ENCODE results near the gene ENDOG.
"Not testable (repeated sequence)": the region's sequence is repeated elsewhere in the genome, so short reads cannot be mapped to it uniquely, and the experiment has no call there.

ENDOG gene

DNA sequence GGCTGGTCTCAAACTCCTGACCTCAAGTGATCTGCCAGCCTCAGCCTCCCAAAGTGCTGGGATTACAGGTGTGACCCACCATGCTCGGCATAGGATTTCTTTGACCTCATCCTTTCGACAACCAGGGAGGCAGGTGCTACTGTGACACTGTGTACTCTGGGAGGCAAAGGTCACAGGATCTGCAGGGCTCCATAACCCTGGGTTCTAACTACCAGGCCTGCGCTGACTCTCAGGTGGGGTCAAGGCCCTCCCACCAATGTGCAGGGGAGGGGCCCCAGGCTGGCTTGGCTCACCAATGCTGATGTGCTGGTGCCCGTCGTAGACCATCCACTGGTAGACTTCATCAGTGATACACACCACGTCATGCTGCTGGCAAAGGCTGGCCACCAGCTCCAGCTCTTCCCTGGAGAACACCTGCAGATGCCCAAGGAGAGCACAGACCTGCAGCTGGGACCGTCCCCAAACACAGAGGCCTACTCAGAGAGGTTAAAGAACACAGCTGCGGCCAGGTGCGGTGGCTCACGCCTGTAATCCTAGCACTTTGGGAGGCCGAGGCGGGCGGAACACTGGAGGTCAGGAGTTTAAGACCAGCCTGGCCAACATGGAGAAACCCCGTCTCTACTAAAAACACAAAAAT lies 18.3 kb downstream of the ENDOG start:
- Histone ChIP-seq H3K27ac (ENCODE audit: low read length) (no peak overlapping the region), H3K9me3 (ENCODE audit: control insufficient read depth, low read depth, low read length) (no peaks in the 10 kb centered on the region), H3K36me3 (ENCODE audit: control insufficient read depth, low read depth, low read length) (peaks cover 13% of the 10 kb centered on the region), H3K4me1 (ENCODE audit: control insufficient read depth, low read depth, low read length) (no peaks in the 10 kb centered on the region), H3K9ac (ENCODE audit: low read length) (no peak overlapping the region), H3K27me3 (ENCODE audit: control insufficient read depth, insufficient read depth, low read length) (no peaks in the 10 kb centered on the region), H3K4me3 (ENCODE audit: low read length) (no peak overlapping the region)

- Histone ChIP-seq H3K36me3 (ENCODE audit: control insufficient read depth, low read depth, low read length) (peaks cover 13% of the 10 kb centered on the region), H3K27ac (ENCODE audit: low read length) (no peak overlapping the region), H3K4me3 (ENCODE audit: low read length) (no peak overlapping the region)
Observed at GRCh38 chr9:128838338-128838737, 20.0 kb downstream of the ENDOG start.

DNA sequence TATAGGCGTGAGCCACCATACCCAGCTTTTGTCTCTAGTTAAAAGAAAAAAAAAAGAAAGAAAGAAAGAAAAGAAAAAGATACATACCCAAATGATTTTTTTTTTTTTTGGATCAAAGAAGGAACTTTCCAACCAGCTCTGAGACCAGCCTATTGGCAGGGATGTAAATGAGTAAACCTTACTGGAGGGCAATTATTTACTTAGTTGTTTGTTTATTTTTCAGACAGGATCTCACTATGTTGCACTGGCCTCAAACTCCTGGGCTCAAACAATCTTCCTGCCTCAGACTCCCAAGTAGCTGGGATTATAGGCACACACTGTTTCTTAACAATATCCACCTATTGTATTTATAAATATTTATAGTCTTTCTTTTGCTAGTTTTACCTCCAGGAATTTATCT lies 22.2 kb downstream of the ENDOG start:
- no peaks in the 10 kb centered on the region for H3K9me3 ChIP-seq (ENCODE audit: control insufficient read depth, low read depth, low read length)
- H3K36me3 ChIP-seq (ENCODE audit: control insufficient read depth, low read depth, low read length): peaks cover 4% of the 10 kb centered on the region

More at GRCh38 chr9:128838338-128838737, 20.0 kb downstream of the ENDOG start:
- no peaks in the 10 kb centered on the region for H3K4me1 ChIP-seq (ENCODE audit: control insufficient read depth, low read depth, low read length)
- H3K27me3 ChIP-seq (ENCODE audit: control insufficient read depth, insufficient read depth, low read length): no peaks in the 10 kb centered on the region
- H3K9me3 ChIP-seq (ENCODE audit: control insufficient read depth, low read depth, low read length): no peaks in the 10 kb centered on the region
- H3K9ac ChIP-seq (ENCODE audit: low read length): no peak overlapping the region

GRCh38 chr9:128841694-128842492 lies 23.6 kb downstream of the ENDOG start:
- no peaks in the 10 kb centered on the region for H3K4me1 ChIP-seq (ENCODE audit: control insufficient read depth, low read depth, low read length)
- no peaks in the 10 kb centered on the region for H3K27me3 ChIP-seq (ENCODE audit: control insufficient read depth, insufficient read depth, low read length)
- no peak overlapping the region for H3K4me3 ChIP-seq (ENCODE audit: low read length)
- no peaks in the 10 kb centered on the region for H3K9me3 ChIP-seq (ENCODE audit: control insufficient read depth, low read depth, low read length)
- no peak overlapping the region for H3K27ac ChIP-seq (ENCODE audit: low read length)
- H3K36me3 ChIP-seq (ENCODE audit: control insufficient read depth, low read depth, low read length): peaks cover 3% of the 10 kb centered on the region
- H3K9ac ChIP-seq (ENCODE audit: low read length): no peak overlapping the region

More for the DNA sequence above, 22.2 kb downstream of the ENDOG start:
- Histone ChIP-seq H3K4me1 (ENCODE audit: control insufficient read depth, low read depth, low read length) (no peaks in the 10 kb centered on the region), H3K27me3 (ENCODE audit: control insufficient read depth, insufficient read depth, low read length) (no peaks in the 10 kb centered on the region), H3K9ac (ENCODE audit: low read length) (no peak overlapping the region), H3K27ac (ENCODE audit: low read length) (no peak overlapping the region), H3K4me3 (ENCODE audit: low read length) (no peak overlapping the region)

GRCh38 chr9:128843171-128843570 lies 24.9 kb downstream of the ENDOG start:
- not testable (repeated sequence) for H3K4me1 ChIP-seq (ENCODE audit: control insufficient read depth, low read depth, low read length); H3K4me3 ChIP-seq (ENCODE audit: low read length)

GRCh38 chr9:128845186-128845931 lies 27.1 kb downstream of the ENDOG start:
- Histone ChIP-seq H3K27me3 (ENCODE audit: control insufficient read depth, insufficient read depth, low read length) (no peaks in the 10 kb centered on the region), H3K4me3 (ENCODE audit: low read length) (no peak overlapping the region), H3K4me1 (ENCODE audit: control insufficient read depth, low read depth, low read length) (no peaks in the 10 kb centered on the region), H3K9ac (ENCODE audit: low read length) (no peak overlapping the region), H3K27ac (ENCODE audit: low read length) (no peak overlapping the region), H3K9me3 (ENCODE audit: control insufficient read depth, low read depth, low read length) (no peaks in the 10 kb centered on the region), H3K36me3 (ENCODE audit: control insufficient read depth, low read depth, low read length) (no peaks in the 10 kb centered on the region)

More at GRCh38 chr9:128843171-128843570, 24.9 kb downstream of the ENDOG start:
- H3K9me3 ChIP-seq (ENCODE audit: control insufficient read depth, low read depth, low read length); H3K36me3 ChIP-seq (ENCODE audit: control insufficient read depth, low read depth, low read length); H3K9ac ChIP-seq (ENCODE audit: low read length); H3K27me3 ChIP-seq (ENCODE audit: control insufficient read depth, insufficient read depth, low read length); H3K27ac ChIP-seq (ENCODE audit: low read length): not testable (repeated sequence)

DNA sequence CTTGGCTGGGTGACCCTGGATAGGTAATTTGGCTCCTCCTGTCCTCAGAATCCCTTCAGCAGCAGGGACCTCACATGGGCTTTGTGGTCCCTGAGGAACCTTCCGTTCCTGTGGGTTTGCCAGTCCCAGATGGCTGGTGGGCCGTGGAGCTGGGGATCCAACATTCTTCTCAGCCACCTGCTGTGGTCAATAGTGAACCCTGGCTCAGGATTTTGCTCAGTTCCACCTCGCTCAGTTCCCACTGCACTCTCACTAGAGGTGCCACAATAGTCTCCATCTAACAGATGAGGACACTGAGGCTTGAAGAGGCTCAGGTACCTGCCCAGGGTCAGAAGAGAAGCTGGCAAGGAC lies 28.4 kb downstream of the ENDOG start:
- H3K27ac ChIP-seq (ENCODE audit: low read length): no peak overlapping the region
- H3K9ac ChIP-seq (ENCODE audit: low read length): no peak overlapping the region
- no peak overlapping the region for H3K4me3 ChIP-seq (ENCODE audit: low read length)
- no peaks in the 10 kb centered on the region for H3K9me3 ChIP-seq (ENCODE audit: control insufficient read depth, low read depth, low read length)
- H3K4me1 ChIP-seq (ENCODE audit: control insufficient read depth, low read depth, low read length): no peaks in the 10 kb centered on the region
- H3K27me3 ChIP-seq (ENCODE audit: control insufficient read depth, insufficient read depth, low read length): no peaks in the 10 kb centered on the region
- no peaks in the 10 kb centered on the region for H3K36me3 ChIP-seq (ENCODE audit: control insufficient read depth, low read depth, low read length)

DNA sequence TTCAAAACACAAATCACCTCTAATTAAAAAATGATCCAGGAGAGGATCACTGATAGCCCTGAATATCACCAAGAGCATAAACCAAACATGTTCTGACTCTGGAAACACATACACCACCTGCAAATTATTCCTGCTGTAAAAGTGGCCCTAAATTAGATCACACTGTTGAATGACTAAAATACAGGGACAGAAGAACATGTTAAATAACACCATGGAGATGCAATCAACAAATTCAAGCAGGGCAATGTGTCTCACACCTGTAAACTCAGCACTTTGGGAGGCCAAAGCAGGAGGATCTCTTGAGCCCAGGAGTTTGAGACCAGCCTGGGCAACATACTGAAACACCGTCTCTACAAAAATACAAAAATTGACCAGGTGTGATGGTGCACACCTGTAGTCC lies 29.5 kb downstream of the ENDOG start:
- Histone ChIP-seq H3K36me3 (ENCODE audit: control insufficient read depth, low read depth, low read length) (no peaks in the 10 kb centered on the region), H3K9me3 (ENCODE audit: control insufficient read depth, low read depth, low read length) (no peaks in the 10 kb centered on the region), H3K27me3 (ENCODE audit: control insufficient read depth, insufficient read depth, low read length) (no peaks in the 10 kb centered on the region), H3K4me1 (ENCODE audit: control insufficient read depth, low read depth, low read length) (no peaks in the 10 kb centered on the region), H3K27ac (ENCODE audit: low read length) (no peak overlapping the region), H3K4me3 (ENCODE audit: low read length) (no peak overlapping the region), H3K9ac (ENCODE audit: low read length) (no peak overlapping the region)

DNA sequence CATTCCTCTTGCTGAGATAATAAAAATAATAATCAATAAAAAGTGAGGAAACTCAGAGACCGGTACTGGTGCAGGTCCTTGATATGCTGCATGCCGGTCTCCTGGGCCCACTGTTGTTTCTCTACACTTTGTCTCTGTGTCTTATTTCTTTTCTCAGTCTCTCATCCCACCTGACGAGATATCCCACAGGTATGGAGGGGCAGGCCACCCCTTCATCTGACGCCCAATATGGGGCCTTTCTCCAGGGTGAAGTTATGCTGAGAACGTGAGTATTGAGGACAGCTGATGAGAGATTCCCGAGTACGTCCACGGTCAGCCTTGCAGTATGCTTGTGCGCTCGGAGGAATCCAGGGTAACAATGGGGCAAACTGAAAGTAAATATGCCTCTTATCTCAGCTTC lies 32.7 kb downstream of the ENDOG start:
- not testable (repeated sequence) for H3K36me3 ChIP-seq (ENCODE audit: control insufficient read depth, low read depth, low read length); H3K27ac ChIP-seq (ENCODE audit: low read length); H3K4me1 ChIP-seq (ENCODE audit: control insufficient read depth, low read depth, low read length); H3K27me3 ChIP-seq (ENCODE audit: control insufficient read depth, insufficient read depth, low read length); H3K9me3 ChIP-seq (ENCODE audit: control insufficient read depth, low read depth, low read length); H3K4me3 ChIP-seq (ENCODE audit: low read length); H3K9ac ChIP-seq (ENCODE audit: low read length)

DNA sequence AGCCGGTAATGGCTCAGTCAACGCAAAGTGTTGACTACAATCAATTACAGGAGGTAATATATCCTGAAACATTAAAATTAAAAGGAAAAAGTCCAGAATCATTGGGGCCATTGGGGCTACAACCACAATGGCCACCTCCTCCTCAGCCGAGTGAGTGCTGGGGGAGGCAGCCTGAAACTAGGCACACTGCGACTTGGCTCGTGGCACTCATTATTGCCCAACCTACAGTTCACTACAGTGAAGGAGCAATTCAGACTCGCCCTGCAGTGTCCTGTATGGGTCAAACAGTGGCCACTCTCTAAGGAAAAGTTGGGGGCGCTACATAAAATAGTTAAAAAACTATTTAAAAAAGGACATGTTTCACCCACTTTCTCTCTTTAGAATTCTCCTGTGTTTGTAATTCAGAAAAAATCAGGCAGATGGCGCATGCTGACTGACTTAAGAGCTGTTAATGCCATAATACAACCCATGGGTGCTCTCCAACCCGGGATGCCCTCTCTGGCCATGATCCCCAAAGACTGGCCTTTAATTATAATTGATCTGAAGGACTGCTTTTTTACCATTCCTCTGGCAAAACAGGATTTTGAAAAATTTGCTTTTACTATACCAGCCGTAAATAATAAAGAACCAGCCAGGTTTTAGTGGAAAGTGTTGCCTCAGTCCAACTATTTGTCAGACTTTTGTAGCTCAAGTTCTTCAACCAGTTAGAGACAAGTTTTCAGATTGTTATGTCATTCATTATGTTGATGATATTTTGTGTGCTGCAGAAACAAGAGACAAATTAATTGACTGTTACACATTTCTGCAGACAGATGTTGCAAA lies 33.7 kb downstream of the ENDOG start:
- not testable (repeated sequence) for H3K27ac ChIP-seq (ENCODE audit: low read length); H3K4me3 ChIP-seq (ENCODE audit: low read length); H3K9me3 ChIP-seq (ENCODE audit: control insufficient read depth, low read depth, low read length); H3K36me3 ChIP-seq (ENCODE audit: control insufficient read depth, low read depth, low read length); H3K27me3 ChIP-seq (ENCODE audit: control insufficient read depth, insufficient read depth, low read length); H3K4me1 ChIP-seq (ENCODE audit: control insufficient read depth, low read depth, low read length); H3K9ac ChIP-seq (ENCODE audit: low read length)

GRCh38 chr9:128852646-128853045 lies 34.3 kb downstream of the ENDOG start:
- not testable (repeated sequence) for H3K27ac ChIP-seq (ENCODE audit: low read length); H3K4me1 ChIP-seq (ENCODE audit: control insufficient read depth, low read depth, low read length); H3K9ac ChIP-seq (ENCODE audit: low read length); H3K27me3 ChIP-seq (ENCODE audit: control insufficient read depth, insufficient read depth, low read length); H3K36me3 ChIP-seq (ENCODE audit: control insufficient read depth, low read depth, low read length); H3K4me3 ChIP-seq (ENCODE audit: low read length); H3K9me3 ChIP-seq (ENCODE audit: control insufficient read depth, low read depth, low read length)

Data from iPS-18a (cell line).